ENCODE data around the gene ELAVL2. TPM values are rescaled to one million over a fixed set of nuclear protein-coding genes. Genes with fewer than 3 reads are reported as not detected.

Gene ELAVL2
- total RNA-seq, 1 experiment from 2014 or later, result 35.9 TPM

GRCh38 chr9:23746317-23746716 lies 79.7 kb downstream of the ELAVL2 start:
- Mint-ChIP-seq H3K4me3 (no peak overlapping the region), H3K9me3 (no peaks in the 10 kb centered on the region), H3K36me3 (peaks cover 10% of the 10 kb centered on the region; the same call in 1 of the 2 replicates), H3K27me3 (ENCODE audit: low read depth) (no peaks in the 10 kb centered on the region), H3K4me1 (peaks cover 89% of the 10 kb centered on the region), H3K27ac (no peak overlapping the region)
- ATAC-seq (peak; percentile 31; the same call in 1 of the 2 replicates), DNase-seq (ENCODE audit: low spot score) (no peak)
- POLR2A ChIA-PET, result no interaction called here
- no peak for TF ChIP-seq RELA (CRISPR knock-in tag; IDR thresholded peaks at IDR 0.05; ENCODE audit: borderline replicate concordance)
- TF ChIP-seq TEAD4 (CRISPR knock-in tag; IDR thresholded peaks at IDR 0.05), result no peak
- TF ChIP-seq ESRRA (CRISPR knock-in tag; IDR thresholded peaks at IDR 0.05; ENCODE audit: borderline replicate concordance), result no peak
- TF ChIP-seq GRHL2 (CRISPR knock-in tag; IDR thresholded peaks at IDR 0.05; ENCODE audit: insufficient replicate concordance, severe bottlenecking), result no peak
- TF ChIP-seq ELF4 (CRISPR knock-in tag; IDR thresholded peaks at IDR 0.05; ENCODE audit: low read depth), result no peak
- TF ChIP-seq ERG (CRISPR knock-in tag; IDR thresholded peaks at IDR 0.05), result no peak
- no peak for TF ChIP-seq NR1H2 (CRISPR knock-in tag; IDR thresholded peaks at IDR 0.05)
- no peak for TF ChIP-seq ZBTB43 (CRISPR knock-in tag; IDR thresholded peaks at IDR 0.05)
- no peak for TF ChIP-seq TEAD1 (CRISPR knock-in tag; IDR thresholded peaks at IDR 0.05)
- TF ChIP-seq FOXJ3 (CRISPR knock-in tag; IDR thresholded peaks at IDR 0.05; ENCODE audit: borderline replicate concordance), result no peak
- no peak for TF ChIP-seq ZNF425 (CRISPR knock-in tag; conservative IDR thresholded peaks at IDR 0.05)
- no peak for TF ChIP-seq AFF4 (CRISPR knock-in tag; IDR thresholded peaks at IDR 0.05; ENCODE audit: borderline replicate concordance)
- no peak for TF ChIP-seq ZNF219 (CRISPR knock-in tag; IDR thresholded peaks at IDR 0.05; ENCODE audit: borderline replicate concordance)
- TF ChIP-seq NFATC4 (CRISPR knock-in tag; IDR thresholded peaks at IDR 0.05), result no peak
- TF ChIP-seq OVOL2 (CRISPR knock-in tag; IDR thresholded peaks at IDR 0.05; ENCODE audit: borderline replicate concordance), result no peak
- no peak for TF ChIP-seq SOX15 (CRISPR knock-in tag; IDR thresholded peaks at IDR 0.05)
- TF ChIP-seq IRF1 (CRISPR knock-in tag; IDR thresholded peaks at IDR 0.05), result no peak
- TF ChIP-seq ZNF138 (CRISPR knock-in tag; conservative IDR thresholded peaks at IDR 0.05), result no peak
- no peak for TF ChIP-seq PREB (CRISPR knock-in tag; IDR thresholded peaks at IDR 0.05; ENCODE audit: borderline replicate concordance)
- TF ChIP-seq ZNF396 (CRISPR knock-in tag; IDR thresholded peaks at IDR 0.05; ENCODE audit: borderline replicate concordance), result no peak
- CTCF ChIA-PET, result no interaction called here
